Common myeloid progenitor, CD34-positive (primary cell): ENCODE measurements around the gene ABHD16B.
"Not testable (repeated sequence)": the region's sequence is repeated elsewhere in the genome, so short reads cannot be mapped to it uniquely, and the experiment has no call there.

Source experiments
- CTCF ChIA-PET: fragments of 350-600 bp; sonication (Branson Sonifier 250); formaldehyde crosslinking; loops from one replicate; lab custom pipeline; 2021; ENCODE audit warnings: antibody characterized with exemption; lab: Charles Lee
- POLR2A ChIA-PET: fragments of 350-600 bp; sonication (Branson Sonifier 250); formaldehyde crosslinking; loops from one replicate; lab custom pipeline; 2021; ENCODE audit warnings: antibody characterized with exemption; lab: Charles Lee
- DNase-seq, 3 donors: peaks; one replicate each; pipeline versions ENCODE4 v3.0.0 to v3.0.0-alpha.2; 2013
- H3K27ac ChIP-seq, 2 experiments: 1 replicate in 1 of 2; 2 replicates in 1 of 2; pipeline ENCODE4 v1.7.0; 2013; ENCODE audit warnings: inconsistent platforms in 2 of 2, low read length in 2 of 2, mild to moderate bottlenecking in 2 of 2, low read depth in 1 of 2, moderate library complexity in 1 of 2; ENCODE audit not compliant: severe bottlenecking in 2 of 2, insufficient read depth in 1 of 2, poor library complexity in 1 of 2
- H3K27me3 ChIP-seq, 5 experiments: replicated peaks in 2 of 5; 1 replicate in 3 of 5; 2 replicates in 2 of 5; pipeline versions ENCODE4 v1.6.1 to v1.7.0; 2013; ENCODE audit warnings: low read length in 4 of 5, mild to moderate bottlenecking in 2 of 5, moderate library complexity in 2 of 5, inconsistent platforms in 1 of 5; ENCODE audit not compliant: insufficient read depth in 5 of 5, control insufficient read depth in 4 of 5
- H3K36me3 ChIP-seq, 4 experiments: 1 replicate in 2 of 4; 2 replicates in 2 of 4; pipeline versions ENCODE4 v1.6.1 to v1.7.0; 2013; ENCODE audit warnings: low read length in 3 of 4, control low read depth in 1 of 4, mild to moderate bottlenecking in 1 of 4; ENCODE audit not compliant: control insufficient read depth in 4 of 4, insufficient read depth in 4 of 4
- H3K4me1 ChIP-seq, 4 experiments: 1 replicate in 3 of 4; 2 replicates in 1 of 4; pipeline versions ENCODE4 v1.6.1 to v1.7.1; 2013; ENCODE audit warnings: low read length in 3 of 4, mild to moderate bottlenecking in 3 of 4, control low read depth in 1 of 4, inconsistent platforms in 1 of 4, moderate library complexity in 1 of 4; ENCODE audit not compliant: control insufficient read depth in 4 of 4, insufficient read depth in 4 of 4; ENCODE audit errors: control extremely low read depth in 1 of 4
- H3K4me3 ChIP-seq, 7 experiments: 1 replicate in 4 of 7; 2 replicates in 3 of 7; pipeline versions ENCODE4 v1.5.1 to v1.7.0; 2013; ENCODE audit warnings: mild to moderate bottlenecking in 7 of 7, low read length in 6 of 7, moderate library complexity in 6 of 7, inconsistent platforms in 2 of 7, low read depth in 2 of 7, control low read depth in 1 of 7; ENCODE audit not compliant: insufficient read depth in 4 of 7, control insufficient read depth in 1 of 7; ENCODE audit errors: extremely low read depth in 1 of 7
- H3K9me3 ChIP-seq, 5 experiments: 1 replicate in 4 of 5; 2 replicates in 1 of 5; pipeline versions ENCODE4 v1.6.1 to v1.7.1; 2013; ENCODE audit warnings: low read length in 4 of 5, mild to moderate bottlenecking in 2 of 5, inconsistent platforms in 1 of 5, low read depth in 1 of 5, moderate library complexity in 1 of 5; ENCODE audit not compliant: control insufficient read depth in 4 of 5, insufficient read depth in 2 of 5; ENCODE audit errors: control extremely low read depth in 1 of 5
- WGBS: methylation state at CpG from one replicate; pipeline ENCODE4 v1.1.5; 2013; ENCODE audit not compliant: insufficient coverage; 5-methylcytosine and 5-hydroxymethylcytosine counted together

Gene ABHD16B

GRCh38 chr20:63864978-63865640 is 3.8 kb downstream of the ABHD16B start, which contains the start of gene TPD52L2:
TPD52L2 (plus strand) TSS chr20:63865270; CDS start chr20:63865366, 96 bp downstream.
- peak; percentile 98 to 99 (median 99) for DNase-seq
- Histone ChIP-seq H3K36me3 (peaks cover 5 to 40% (median 28%) of the 10 kb centered on the region in 4 experiments), H3K27me3 (no peaks in the 10 kb centered on the region), H3K4me1 (peaks cover 0 to 58% (median 40%) of the 10 kb centered on the region in 4 experiments), H3K4me3 (peak within 1 kb of the TSS; percentile 59 to 95 (median 89)), H3K9me3 (no peaks in the 10 kb centered on the region), H3K27ac (peak within 1 kb of the TSS; percentile 70 to 93)
- POLR2A ChIA-PET = interaction anchor here (0.5 to 1.7 kb wide), 12 partner anchors 9 to 377 kb away, joined by 3 to 5 read pairs (median 4); partner anchors contain the start of genes SLC2A4RG and ZBTB46
- WGBS = 0% methylated on average over 66 of the region's 68 CpGs
- CTCF ChIA-PET = interaction anchor here (0.6 to 3.0 kb wide), 21 partner anchors 9 to 167 kb away, joined by 3 to 13 read pairs (median 4); partner anchors contain the start of genes ARFRP1, DNAJC5 and ZGPAT

GRCh38 chr20:63867042-63867441 is 5.7 kb downstream of the ABHD16B start:
- not testable (repeated sequence) for H3K27ac ChIP-seq, H3K9me3 ChIP-seq, DNase-seq, H3K4me3 ChIP-seq, H3K27me3 ChIP-seq
- Histone ChIP-seq H3K4me1 (peaks cover 0 to 38% (median 24%) of the 10 kb centered on the region in 4 experiments), H3K36me3 (peaks cover 7 to 40% (median 25%) of the 10 kb centered on the region in 4 experiments)
- ChIA-PET CTCF (interaction anchor here (0.7 to 3.0 kb wide), 4 partner anchors 10 to 171 kb away, joined by 3 to 13 read pairs (median 4); no protein-coding TSS in a partner anchor), POLR2A (interaction anchor here (0.7 kb wide), 2 partner anchors 30 to 75 kb away, joined by 3 read pairs; no protein-coding TSS in a partner anchor)
- 98% methylated on average over 13 of the region's 13 CpGs for WGBS

- no peak for DNase-seq
- Histone ChIP-seq H3K4me3 (no peak overlapping the region), H3K9me3 (no peaks in the 10 kb centered on the region), H3K36me3 (peaks cover 7 to 35% (median 23%) of the 10 kb centered on the region in 4 experiments), H3K27ac (no peak overlapping the region), H3K27me3 (no peaks in the 10 kb centered on the region), H3K4me1 (peaks cover 0 to 26% (median 22%) of the 10 kb centered on the region in 4 experiments)
- POLR2A ChIA-PET = no interaction called here
- 90% methylated on average over 4 of the region's 5 CpGs for WGBS
- CTCF ChIA-PET = interaction anchor here (0.8 kb wide), 1 partner anchor 160 kb away, joined by 3 read pairs; the partner anchor contains the start of genes ARFRP1 and ZGPAT
These were observed 7.0 kb downstream of the ABHD16B start for GRCh38 chr20:63868264-63868663.

- peaks cover 0 to 9% (median 6%) of the 10 kb centered on the region in 4 experiments for H3K4me1 ChIP-seq
- H3K36me3 ChIP-seq = peaks cover 23 to 75% (median 49%) of the 10 kb centered on the region in 4 experiments
- no peak overlapping the region for H3K27ac ChIP-seq
- no peaks in the 10 kb centered on the region for H3K27me3 ChIP-seq
- WGBS = 85% methylated on average over 14 of the region's 14 CpGs
- CTCF ChIA-PET = interaction anchor here (0.9 to 2.4 kb wide), 4 partner anchors 8 to 98 kb away, joined by 3 to 6 read pairs (median 3); partner anchors contain the start of gene TPD52L2
- DNase-seq = peak; percentile 67 to 91 (median 89)
- H3K9me3 ChIP-seq = no peaks in the 10 kb centered on the region
- no peak overlapping the region for H3K4me3 ChIP-seq
- POLR2A ChIA-PET = interaction anchor here (0.6 to 0.7 kb wide), 2 partner anchors 9 to 118 kb away, joined by 4 to 5 read pairs; partner anchors contain the start of gene TPD52L2
These were observed 12.2 kb downstream of the ABHD16B start for GRCh38 chr20:63873477-63873971.

- ChIA-PET CTCF (interaction anchor here (0.9 kb wide), 2 partner anchors 9 to 99 kb away, joined by 3 read pairs; partner anchors contain the start of gene TPD52L2), POLR2A (interaction anchor here (0.7 kb wide), 1 partner anchor 9 kb away, joined by 5 read pairs; the partner anchor contains the start of gene TPD52L2)
- H3K9me3 ChIP-seq, DNase-seq, H3K27me3 ChIP-seq, H3K4me3 ChIP-seq, H3K4me1 ChIP-seq, H3K27ac ChIP-seq: not testable (repeated sequence)
- peaks cover 23 to 74% (median 48%) of the 10 kb centered on the region in 4 experiments for H3K36me3 ChIP-seq
- WGBS = 100% methylated on average over 4 of the region's 7 CpGs
These were observed 12.9 kb downstream of the ABHD16B start for GRCh38 chr20:63874241-63874640.

GRCh38 chr20:63876489-63877036 is 15.3 kb downstream of the ABHD16B start:
- peaks cover 19 to 60% (median 41%) of the 10 kb centered on the region in 4 experiments for H3K36me3 ChIP-seq
- no peaks in the 10 kb centered on the region for H3K9me3 ChIP-seq
- no peak overlapping the region for H3K4me3 ChIP-seq
- ChIA-PET CTCF (interaction anchor here (0.5 to 3.1 kb wide), 2 partner anchors 11 to 245 kb away, joined by 3 to 13 read pairs; partner anchors contain the start of gene TPD52L2), POLR2A (no interaction called here)
- no peaks in the 10 kb centered on the region for H3K27me3 ChIP-seq
- 99% methylated on average over 12 of the region's 19 CpGs for WGBS
- DNase-seq = no peak
- no peak overlapping the region for H3K27ac ChIP-seq
- peaks cover 0 to 9% (median 6%) of the 10 kb centered on the region in 4 experiments for H3K4me1 ChIP-seq
